Caco-2 (cell line): ENCODE data around the gene KRT81. TPM values are rescaled to one million over a fixed set of nuclear protein-coding genes. Genes with fewer than 3 reads are reported as not detected.
A peak's percentile ranks its signal among the peaks of the same experiment; 100 is the strongest.
"Not testable (repeated sequence)": the region's sequence is repeated elsewhere in the genome, so short reads cannot be mapped to it uniquely, and the experiment has no call there.

Source experiments
- BruUV-seq: library from RNA; stranded (reverse); fragments of 400-500 nt; replicated peaks from 2 replicates; lab custom pipeline; 2021; lab: Mats Ljungman, UMichigan
- CTCF ChIA-PET: fragments of 300-600 bp; sonication (Branson Sonifier 250); formaldehyde crosslinking; loops from one replicate; lab custom pipeline; 2022; ENCODE audit warnings: antibody characterized with exemption; lab: Charles Lee
- POLR2A ChIA-PET: fragments of 300-600 bp; sonication (Branson Sonifier 250); formaldehyde crosslinking; loops from one replicate; lab custom pipeline; 2022; ENCODE audit warnings: antibody characterized with exemption; lab: Charles Lee
- DNase-seq, 2 experiments: peaks; one replicate each; pipeline versions ENCODE4 v3.0.0 to v3.0.0-alpha.2; 2020 to 2022
- H3K27me3 ChIP-seq: replicated peaks from 2 replicates; pipeline ENCODE4 v1.6.0; 2011; ENCODE audit warnings: low read length; ENCODE audit not compliant: control insufficient read depth, insufficient read depth
- H3K36me3 ChIP-seq: 2 replicates; pipeline ENCODE4 v1.5.1; 2011; ENCODE audit warnings: low read length; ENCODE audit not compliant: control insufficient read depth, insufficient read depth
- H3K4me1 ChIP-seq: fragments of 250-450 bp; sonication (Bioruptor Pico); 2 replicates; pipeline ENCODE4 v1.5.1; 2020; ENCODE audit warnings: mild to moderate bottlenecking
- H3K4me3 ChIP-seq: 2 replicates; pipeline ENCODE4 v1.5.1; 2011; ENCODE audit warnings: low read depth, mild to moderate bottlenecking, control low read depth, low read length
- H3K9me3 ChIP-seq: fragments of 250-450 bp; sonication (Bioruptor Pico); 2 replicates; pipeline ENCODE4 v1.5.1; 2020; ENCODE audit warnings: mild to moderate bottlenecking, moderate library complexity
- H3K27ac Mint-ChIP-seq: one replicate; pipeline ENCODE4 v1.8.0; 2022; ENCODE audit warnings: mixed read lengths; ENCODE audit not compliant: unreplicated experiment
- H3K27me3 Mint-ChIP-seq: one replicate; pipeline ENCODE4 v1.8.0; 2022; ENCODE audit warnings: mixed read lengths; ENCODE audit not compliant: insufficient read depth, unreplicated experiment
- H3K36me3 Mint-ChIP-seq: one replicate; pipeline ENCODE4 v1.8.0; 2022; ENCODE audit warnings: mild to moderate bottlenecking, mixed read lengths; ENCODE audit not compliant: insufficient read depth, unreplicated experiment
- H3K4me1 Mint-ChIP-seq: one replicate; pipeline ENCODE4 v1.8.0; 2022; ENCODE audit warnings: low read depth, mixed read lengths; ENCODE audit not compliant: unreplicated experiment
- H3K4me3 Mint-ChIP-seq: one replicate; pipeline ENCODE4 v1.8.0; 2022; ENCODE audit warnings: mild to moderate bottlenecking, moderate library complexity, mixed read lengths; ENCODE audit not compliant: unreplicated experiment
- H3K9me3 Mint-ChIP-seq: one replicate; pipeline ENCODE4 v1.8.0; 2022; ENCODE audit warnings: mixed read lengths; ENCODE audit not compliant: unreplicated experiment
- CTCF ChIP-seq, 2 experiments: fragments of 200-600 bp in 1 of 2; IDR thresholded peaks; 1 replicate in 1 of 2; 2 replicates in 1 of 2; pipeline versions ENCODE4 v1.5.1 to v1.8.0; 2011 to 2022; ENCODE audit warnings: antibody characterized with exemption in 1 of 2, control low read depth in 1 of 2, inconsistent platforms in 1 of 2, low read depth in 1 of 2, low read length in 1 of 2, mild to moderate bottlenecking in 1 of 2, moderate library complexity in 1 of 2; ENCODE audit not compliant: insufficient read depth in 1 of 2, severe bottlenecking in 1 of 2, unreplicated experiment in 1 of 2
- intact Hi-C: fragments of 100-400 bp; cut with micrococcal nuclease; formaldehyde crosslinking; loops from one replicate; pipeline ENCODE4 v1.10.0; 2022; ENCODE audit not compliant: unreplicated experiment
- total RNA-seq: library from RNA; stranded (reverse); gene quantifications from 2 replicates; pipeline ENCODE4 v1.2.3, GENCODE V29; 2022

KRT81 gene
- total RNA-seq, 1 experiment from 2014 or later: 0.45 TPM

- intact Hi-C loops: loop anchor here (5.0 kb wide), 2 partner anchors 89 to 149 kb away; no protein-coding TSS in a partner anchor
- no peak for TF ChIP-seq CTCF (IDR thresholded peaks at IDR 0.05; ENCODE audit: insufficient read depth in 1 of 2, low read depth in 1 of 2, low read length in 1 of 2, severe bottlenecking in 1 of 2, unreplicated experiment in 1 of 2)
- BruUV-seq: no TSS peak
- no peak for DNase-seq
- H3K4me1 ChIP-seq: peaks cover 6% of the 10 kb centered on the region; the same call in 1 of the 2 replicates
- Mint-ChIP-seq H3K9me3 (no peaks in the 10 kb centered on the region), H3K4me3 (no peak overlapping the region), H3K36me3 (no peaks in the 10 kb centered on the region), H3K27ac (no peak overlapping the region), H3K27me3 (peaks cover 2% of the 10 kb centered on the region), H3K4me1 (no peaks in the 10 kb centered on the region)
- H3K4me3 ChIP-seq: no peak overlapping the region
- CTCF ChIA-PET: interaction anchor here (1.6 kb wide), 2 partner anchors 12 to 21 kb away, joined by 4 to 5 read pairs; no protein-coding TSS in a partner anchor
- H3K9me3 ChIP-seq: no peaks in the 10 kb centered on the region
- H3K36me3 ChIP-seq: no peaks in the 10 kb centered on the region
- POLR2A ChIA-PET: interaction anchor here (1.2 kb wide), 1 partner anchor 90 kb away, joined by 5 read pairs; no protein-coding TSS in a partner anchor
- H3K27me3 ChIP-seq: no peaks in the 10 kb centered on the region
Measured at GRCh38 chr12:52306731-52307130, 15.4 kb upstream of the KRT81 start.

GRCh38 chr12:52305921-52306705, 14.8 kb upstream of the KRT81 start:
- no peak overlapping the region for H3K4me3 ChIP-seq
- no peaks in the 10 kb centered on the region for H3K9me3 Mint-ChIP-seq
- H3K36me3 ChIP-seq: no peaks in the 10 kb centered on the region
- no peak overlapping the region for H3K27ac Mint-ChIP-seq
- no peak overlapping the region for H3K4me3 Mint-ChIP-seq
- H3K4me1 ChIP-seq: peaks cover 6% of the 10 kb centered on the region; the same call in 1 of the 2 replicates
- no peaks in the 10 kb centered on the region for H3K27me3 ChIP-seq
- peak; percentile 15 to 37 for TF ChIP-seq CTCF (IDR thresholded peaks at IDR 0.05; ENCODE audit: insufficient read depth in 1 of 2, low read depth in 1 of 2, low read length in 1 of 2, severe bottlenecking in 1 of 2, unreplicated experiment in 1 of 2)
- intact Hi-C loops: loop anchor here (5.0 kb wide), 2 partner anchors 89 to 149 kb away; no protein-coding TSS in a partner anchor
- no peaks in the 10 kb centered on the region for H3K36me3 Mint-ChIP-seq
- no peaks in the 10 kb centered on the region for H3K4me1 Mint-ChIP-seq
- H3K27me3 Mint-ChIP-seq: peaks cover 2% of the 10 kb centered on the region
- BruUV-seq: no TSS peak
- DNase-seq: peak in 1 of 2 experiments; percentile 19
- ChIA-PET CTCF (interaction anchor here (0.6 to 1.6 kb wide), 4 partner anchors 13 to 28 kb away, joined by 3 to 5 read pairs (median 4); no protein-coding TSS in a partner anchor), POLR2A (no interaction called here)
- no peaks in the 10 kb centered on the region for H3K9me3 ChIP-seq

- H3K4me3 ChIP-seq, BruUV-seq, H3K9me3 Mint-ChIP-seq, H3K4me1 ChIP-seq, H3K36me3 Mint-ChIP-seq, H3K27me3 ChIP-seq, H3K36me3 ChIP-seq, DNase-seq, POLR2A ChIA-PET, H3K4me3 Mint-ChIP-seq, CTCF ChIA-PET, H3K27ac Mint-ChIP-seq, H3K9me3 ChIP-seq, H3K27me3 Mint-ChIP-seq, H3K4me1 Mint-ChIP-seq: not testable (repeated sequence)
- intact Hi-C loops: loop anchor here (5.0 kb wide), 2 partner anchors 88 to 148 kb away; no protein-coding TSS in a partner anchor
Measured at GRCh38 chr12:52304941-52305411, 13.6 kb upstream of the KRT81 start.

- DNase-seq, intact Hi-C loops, H3K36me3 ChIP-seq, H3K9me3 Mint-ChIP-seq, H3K27ac Mint-ChIP-seq, BruUV-seq, H3K9me3 ChIP-seq, POLR2A ChIA-PET, H3K36me3 Mint-ChIP-seq, CTCF ChIA-PET, H3K27me3 Mint-ChIP-seq, H3K4me3 Mint-ChIP-seq, H3K4me1 Mint-ChIP-seq, H3K4me3 ChIP-seq, H3K4me1 ChIP-seq, H3K27me3 ChIP-seq: not testable (repeated sequence)
Measured at GRCh38 chr12:52302242-52302914, 11.0 kb upstream of the KRT81 start.

GRCh38 chr12:52301721-52302120, 10.4 kb upstream of the KRT81 start:
- DNase-seq, H3K27me3 Mint-ChIP-seq, H3K27me3 ChIP-seq, H3K9me3 ChIP-seq, H3K4me3 ChIP-seq, CTCF ChIA-PET, H3K36me3 Mint-ChIP-seq, H3K4me1 ChIP-seq, H3K4me3 Mint-ChIP-seq, H3K27ac Mint-ChIP-seq, POLR2A ChIA-PET, intact Hi-C loops, BruUV-seq, H3K4me1 Mint-ChIP-seq, H3K9me3 Mint-ChIP-seq, H3K36me3 ChIP-seq: not testable (repeated sequence)
